Tibial artery (tissue), 4 donors: ENCODE data around the gene MUC20.

Experiments
- DNase-seq, 2 donors: peaks; one replicate each; pipeline ENCODE4 v3.0.0-alpha.2; 2019
- H3K27ac ChIP-seq, 2 donors: fragments of 200-600 bp; sonication (generic) in 1 of 2; 1 replicate in 1 of 2; 2 replicates in 1 of 2; pipeline ENCODE4 v1.5.1; 2018 to 2019; ENCODE audit warnings: mild to moderate bottlenecking in 1 of 2
- H3K27me3 ChIP-seq, 2 donors: fragments of 200-600 bp; sonication (generic) in 1 of 2; one replicate each; pipeline versions ENCODE4 v1.5.1 to v1.6.0; 2016 to 2019
- H3K36me3 ChIP-seq, 3 donors: fragments of 200-600 bp; sonication (generic) in 2 of 3; one replicate each; pipeline ENCODE4 v1.5.1; 2016 to 2019; ENCODE audit warnings: mild to moderate bottlenecking in 2 of 3
- H3K4me1 ChIP-seq, 4 donors: fragments of 200-600 bp; sonication (generic) in 2 of 4; 1 replicate in 3 of 4; 2 replicates in 1 of 4; pipeline ENCODE4 v1.5.1; 2016 to 2019
- H3K4me3 ChIP-seq, 2 donors: fragments of 200-600 bp; sonication (generic) in 1 of 2; 1 replicate in 1 of 2; 2 replicates in 1 of 2; pipeline ENCODE4 v1.5.1; 2018 to 2019; ENCODE audit warnings: mild to moderate bottlenecking in 2 of 2
- H3K9me3 ChIP-seq, 3 donors: fragments of 200-600 bp; sonication (generic) in 1 of 3; one replicate each; pipeline ENCODE4 v1.5.1; 2016 to 2019
- intact Hi-C: fragments of 100-400 bp; cut with DNase I; formaldehyde crosslinking; loops from one replicate; pipeline ENCODE4 v1.15.0; 2023; ENCODE audit warnings: low total_unique reads
- TF ChIP-seq, protein P1 (sequence below), 2 experiments: fragments of 200-600 bp in 1 of 2; fragments of 450-650 bp in 1 of 2; IDR thresholded peaks; one replicate each; pipeline ENCODE4 v1.5.1; 2017 to 2019; ENCODE audit warnings: antibody characterized with exemption in 2 of 2, mild to moderate bottlenecking in 1 of 2, moderate library complexity in 1 of 2

MUC20 gene

DNA sequence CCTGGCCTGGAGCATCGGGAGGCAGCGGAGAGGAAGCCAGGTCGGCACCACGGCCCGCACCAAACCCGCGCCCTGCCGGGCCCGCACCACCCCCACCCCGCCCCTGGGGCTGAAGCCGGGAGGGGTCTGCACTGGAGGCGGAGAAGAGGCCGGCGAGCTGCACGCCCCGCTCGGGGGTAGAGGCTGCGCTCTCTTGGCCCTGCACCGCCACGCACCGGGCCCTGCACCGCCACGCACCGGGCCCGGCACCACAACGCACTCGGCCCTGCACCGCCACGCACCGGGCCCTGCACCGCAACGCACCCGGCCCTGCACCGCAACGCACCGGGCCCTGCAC lies 41.4 kb downstream of the MUC20 start:
- no peaks in the 10 kb centered on the region for H3K9me3 ChIP-seq
- peak in 1 of 2 donors; percentile 49 for DNase-seq

DNA sequence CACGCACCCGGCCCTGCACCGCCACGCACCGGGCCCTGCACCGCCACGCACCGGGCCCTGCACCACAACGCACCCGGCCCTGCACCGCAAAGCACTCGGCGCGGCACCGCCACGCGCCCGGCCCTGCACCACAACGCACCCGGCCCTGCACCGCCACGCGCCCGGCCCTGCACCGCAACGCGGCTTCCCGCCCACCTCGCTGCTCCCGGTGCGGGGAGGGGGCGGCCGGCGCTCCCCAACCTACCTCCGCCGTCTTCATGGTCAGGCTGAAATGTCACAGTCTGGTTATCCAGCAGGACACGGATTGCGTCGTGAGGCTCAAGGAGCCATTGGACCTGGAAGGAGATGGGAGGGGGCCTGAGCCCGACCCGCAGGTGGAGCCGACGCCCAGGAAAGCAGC lies 41.8 kb downstream of the MUC20 start:
- no peaks in the 10 kb centered on the region for H3K36me3 ChIP-seq
- H3K27ac ChIP-seq: no peak overlapping the region
- no peak for DNase-seq
- peaks cover 0 to 57% of the 10 kb centered on the region in 2 donors for H3K27me3 ChIP-seq
- no peaks in the 10 kb centered on the region for H3K9me3 ChIP-seq
- no peak overlapping the region for H3K4me3 ChIP-seq
- H3K4me1 ChIP-seq: peaks cover 0 to 11% (median 0%) of the 10 kb centered on the region in 4 donors
- intact Hi-C loops: no loop called here
- TF ChIP-seq, protein P1, sequence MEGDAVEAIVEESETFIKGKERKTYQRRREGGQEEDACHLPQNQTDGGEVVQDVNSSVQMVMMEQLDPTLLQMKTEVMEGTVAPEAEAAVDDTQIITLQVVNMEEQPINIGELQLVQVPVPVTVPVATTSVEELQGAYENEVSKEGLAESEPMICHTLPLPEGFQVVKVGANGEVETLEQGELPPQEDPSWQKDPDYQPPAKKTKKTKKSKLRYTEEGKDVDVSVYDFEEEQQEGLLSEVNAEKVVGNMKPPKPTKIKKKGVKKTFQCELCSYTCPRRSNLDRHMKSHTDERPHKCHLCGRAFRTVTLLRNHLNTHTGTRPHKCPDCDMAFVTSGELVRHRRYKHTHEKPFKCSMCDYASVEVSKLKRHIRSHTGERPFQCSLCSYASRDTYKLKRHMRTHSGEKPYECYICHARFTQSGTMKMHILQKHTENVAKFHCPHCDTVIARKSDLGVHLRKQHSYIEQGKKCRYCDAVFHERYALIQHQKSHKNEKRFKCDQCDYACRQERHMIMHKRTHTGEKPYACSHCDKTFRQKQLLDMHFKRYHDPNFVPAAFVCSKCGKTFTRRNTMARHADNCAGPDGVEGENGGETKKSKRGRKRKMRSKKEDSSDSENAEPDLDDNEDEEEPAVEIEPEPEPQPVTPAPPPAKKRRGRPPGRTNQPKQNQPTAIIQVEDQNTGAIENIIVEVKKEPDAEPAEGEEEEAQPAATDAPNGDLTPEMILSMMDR (IDR thresholded peaks at IDR 0.05): no peak

More for the DNA sequence above, 41.4 kb downstream of the MUC20 start:
- intact Hi-C loops: no loop called here
- H3K27ac ChIP-seq: no peak overlapping the region
- H3K4me1 ChIP-seq: peaks cover 0 to 15% (median 0%) of the 10 kb centered on the region in 4 donors
- TF ChIP-seq, protein P1 (IDR thresholded peaks at IDR 0.05): no peak
- H3K27me3 ChIP-seq: peaks cover 0 to 61% of the 10 kb centered on the region in 2 donors
- H3K36me3 ChIP-seq: no peaks in the 10 kb centered on the region
- no peak overlapping the region for H3K4me3 ChIP-seq

DNA sequence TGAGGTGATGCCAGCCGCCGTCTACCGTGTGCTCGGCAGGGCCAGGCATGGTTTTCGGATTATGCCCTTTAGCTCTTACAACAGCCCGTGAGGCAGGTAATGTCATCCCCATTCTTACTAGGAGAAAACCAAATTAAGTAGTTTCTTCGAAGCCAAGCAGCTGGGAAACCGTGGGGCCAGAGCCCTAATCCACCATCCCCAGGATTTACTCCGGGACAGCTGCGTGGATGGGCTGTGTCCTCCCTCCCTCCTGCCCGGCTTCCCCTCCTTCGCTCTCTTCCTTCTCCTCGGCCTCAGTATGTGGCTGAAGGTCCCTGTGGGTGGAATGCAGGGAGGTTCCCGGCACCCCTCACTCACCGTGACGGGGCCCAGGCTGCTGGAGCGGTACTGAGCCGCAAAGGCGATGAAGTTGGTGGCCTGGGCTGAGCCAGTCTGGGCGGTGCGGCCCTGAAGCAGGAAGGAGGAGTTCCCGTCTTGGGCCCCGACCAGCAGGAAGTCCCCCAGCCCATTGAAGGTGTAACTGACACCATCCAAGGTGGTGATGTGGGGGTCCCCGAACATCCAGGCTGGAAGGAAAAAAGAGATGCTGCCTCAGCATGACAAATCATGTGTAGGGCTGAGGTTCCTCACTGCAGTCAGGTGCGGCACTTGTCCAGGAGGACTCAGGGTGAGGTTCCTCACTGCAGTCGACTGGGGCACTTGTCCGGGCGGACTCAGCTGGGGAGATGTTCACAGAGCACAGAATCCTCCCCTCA lies 42.5 kb downstream of the MUC20 start:
- peaks cover 0 to 6% (median 0%) of the 10 kb centered on the region in 4 donors for H3K4me1 ChIP-seq
- no peak overlapping the region for H3K4me3 ChIP-seq
- DNase-seq: peak in 1 of 2 donors; percentile 56
- no peaks in the 10 kb centered on the region for H3K36me3 ChIP-seq
- H3K27ac ChIP-seq: no peak overlapping the region
- TF ChIP-seq, protein P1 (IDR thresholded peaks at IDR 0.05): no peak
- intact Hi-C loops: no loop called here
- H3K9me3 ChIP-seq: no peaks in the 10 kb centered on the region
- H3K27me3 ChIP-seq: peaks cover 0 to 52% of the 10 kb centered on the region in 2 donors

DNA sequence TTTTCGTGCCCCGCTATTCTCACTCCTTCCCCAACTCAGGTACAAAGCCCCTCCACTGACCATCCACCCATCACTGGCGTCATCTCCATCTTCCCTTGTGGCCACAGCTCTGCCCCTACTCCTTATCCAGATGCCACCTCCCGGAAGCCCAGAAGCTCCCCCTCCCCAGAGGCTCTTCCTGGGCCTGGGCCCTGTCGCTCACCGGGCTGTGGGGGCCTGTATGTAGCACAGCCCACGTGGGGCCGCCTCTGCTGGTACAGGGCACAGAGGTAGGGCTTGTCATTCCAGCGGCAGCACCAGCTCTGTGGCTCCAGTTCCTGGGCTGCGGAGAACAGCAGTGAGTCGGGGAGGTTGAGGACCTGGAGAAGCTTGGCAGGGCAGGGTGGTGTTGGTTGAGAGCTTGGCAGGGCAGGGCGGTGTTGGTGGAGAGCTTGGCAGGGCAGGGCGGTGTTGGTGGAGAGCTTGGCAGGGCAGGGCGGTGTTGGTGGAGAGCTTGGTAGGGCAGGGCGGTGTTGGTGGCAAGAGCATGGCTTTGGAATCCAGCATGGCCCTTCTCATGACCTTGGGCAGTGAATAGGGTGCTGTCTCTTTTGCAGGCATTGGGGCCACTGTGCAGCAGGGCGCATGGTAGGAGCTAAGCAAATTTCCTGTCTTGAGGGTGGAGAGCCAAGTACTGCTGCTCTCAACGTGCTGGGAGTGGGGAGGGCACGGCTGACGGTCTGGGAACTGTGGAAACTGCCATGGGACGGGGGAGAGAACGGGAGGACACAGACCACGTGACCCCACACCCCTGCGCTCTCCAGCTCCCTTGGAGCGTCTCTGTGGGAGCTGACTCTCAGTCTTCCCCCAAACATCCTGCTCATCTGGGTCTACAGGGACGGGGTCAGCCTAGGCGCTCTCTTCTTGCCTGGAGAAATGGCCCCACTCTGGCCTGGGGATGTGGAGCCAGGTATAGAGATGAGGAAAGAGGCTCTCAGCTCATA lies 43.4 kb downstream of the MUC20 start:
- intact Hi-C loops: no loop called here
- Histone ChIP-seq H3K4me3 (no peak overlapping the region), H3K36me3 (no peaks in the 10 kb centered on the region), H3K4me1 (peaks cover 0 to 6% (median 0%) of the 10 kb centered on the region in 4 donors), H3K27me3 (peaks cover 0 to 44% of the 10 kb centered on the region in 2 donors), H3K9me3 (no peaks in the 10 kb centered on the region), H3K27ac (no peak overlapping the region)
- DNase-seq: peak in 1 of 2 donors; percentile 37
- TF ChIP-seq, protein P1 (IDR thresholded peaks at IDR 0.05): no peak

DNA sequence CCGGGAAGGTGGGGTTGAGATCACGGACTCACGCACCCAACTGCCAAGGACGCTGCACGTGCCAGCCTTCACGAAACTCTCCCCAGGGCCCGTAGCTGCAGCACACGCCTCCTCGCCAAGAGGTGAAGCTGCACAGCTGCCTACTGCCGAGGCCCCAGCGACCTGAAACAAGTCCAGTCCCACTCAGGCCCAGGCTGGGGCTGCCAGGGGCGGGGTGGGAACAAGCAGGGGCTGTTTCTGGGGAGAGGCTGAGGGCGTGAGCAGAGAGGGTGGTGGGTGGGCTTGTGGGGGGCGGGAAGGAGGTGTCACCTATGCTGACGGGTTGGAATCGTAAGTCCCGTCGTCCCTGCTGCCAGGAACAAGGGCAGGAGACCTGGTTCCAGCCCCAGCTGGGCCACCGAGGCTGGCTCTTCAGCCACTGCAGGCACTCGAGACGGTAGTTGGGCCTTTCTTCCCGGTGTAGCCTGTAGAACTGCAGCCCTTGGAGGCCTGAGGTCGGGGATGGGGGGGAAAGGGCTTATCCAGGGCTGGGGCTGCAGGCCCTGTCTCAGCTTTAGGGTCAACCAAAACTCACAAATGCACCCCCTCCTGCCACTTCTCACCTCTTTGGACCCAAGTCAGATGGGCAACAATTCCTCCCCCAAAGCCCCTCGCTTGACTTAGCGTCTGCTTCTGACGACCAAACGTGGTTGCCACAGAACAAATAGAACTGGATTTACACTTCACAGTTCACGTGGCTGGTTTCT lies 44.4 kb downstream of the MUC20 start:
- intact Hi-C loops: no loop called here
- Histone ChIP-seq H3K9me3 (no peaks in the 10 kb centered on the region), H3K27ac (no peak overlapping the region), H3K4me3 (no peak overlapping the region), H3K27me3 (peaks cover 0 to 41% of the 10 kb centered on the region in 2 donors), H3K4me1 (peaks cover 0 to 6% (median 0%) of the 10 kb centered on the region in 4 donors), H3K36me3 (no peaks in the 10 kb centered on the region)
- TF ChIP-seq, protein P1 (IDR thresholded peaks at IDR 0.05): no peak
- peak in 1 of 2 donors; percentile 62 for DNase-seq
